ENCODE results near the gene RTP2.
"Not testable (repeated sequence)": the region's sequence is repeated elsewhere in the genome, so short reads cannot be mapped to it uniquely, and the experiment has no call there.

RTP2 gene

GRCh38 chr3:187709155-187709554, 6.8 kb upstream of the RTP2 start:
- DNase-seq = no peak

- no peak for DNase-seq
These were observed 6.3 kb upstream of the RTP2 start for GRCh38 chr3:187708696-187709095.

GRCh38 chr3:187706971-187707370, 4.6 kb upstream of the RTP2 start:
- peak; percentile 59 for DNase-seq

- DNase-seq = no peak
These were observed 2.8 kb upstream of the RTP2 start for GRCh38 chr3:187705164-187705563.

- DNase-seq = no peak
These were observed 2.1 kb downstream of the RTP2 start for GRCh38 chr3:187700249-187700648.

- DNase-seq = no peak
These were observed 3.6 kb downstream of the RTP2 start for GRCh38 chr3:187698499-187699399.

- no peak for DNase-seq
These were observed 6.3 kb downstream of the RTP2 start for GRCh38 chr3:187696021-187696420.

GRCh38 chr3:187695449-187695848, 6.9 kb downstream of the RTP2 start:
- no peak for DNase-seq

GRCh38 chr3:187694801-187695200, 7.6 kb downstream of the RTP2 start:
- no peak for DNase-seq

GRCh38 chr3:187693431-187693830, 8.9 kb downstream of the RTP2 start:
- DNase-seq = no peak

- DNase-seq = no peak
These were observed 12.4 kb downstream of the RTP2 start for GRCh38 chr3:187689984-187690383.

- no peak for DNase-seq
These were observed 15.6 kb downstream of the RTP2 start for GRCh38 chr3:187686621-187687273.

- no peak for DNase-seq
These were observed 16.4 kb downstream of the RTP2 start for GRCh38 chr3:187685948-187686347.

GRCh38 chr3:187684880-187685279, 17.5 kb downstream of the RTP2 start:
- peak; percentile 54 for DNase-seq

GRCh38 chr3:187684444-187684843, 17.9 kb downstream of the RTP2 start:
- no peak for DNase-seq

GRCh38 chr3:187681756-187682155, 20.6 kb downstream of the RTP2 start:
- DNase-seq = not testable (repeated sequence)

- peak; percentile 82 for DNase-seq
These were observed 22.5 kb downstream of the RTP2 start for GRCh38 chr3:187679638-187680396.

- peak; percentile 83 for DNase-seq
These were observed 23.6 kb downstream of the RTP2 start for GRCh38 chr3:187678726-187679268.

- no peak for DNase-seq
These were observed 24.8 kb downstream of the RTP2 start for GRCh38 chr3:187677604-187678003.

GRCh38 chr3:187673012-187673411, 29.3 kb downstream of the RTP2 start:
- no peak for DNase-seq

- peak; percentile 79 for DNase-seq
These were observed 32.5 kb downstream of the RTP2 start, which contains the start of gene SST for GRCh38 chr3:187669675-187670504. Gene SST, minus strand, starts transcription at chr3:187670394. Its CDS starts 103 bp downstream, at chr3:187670291.

- DNase-seq = no peak
These were observed 34.8 kb downstream of the RTP2 start for GRCh38 chr3:187667526-187667925.
